Heart left ventricle (tissue), 13 donors: ENCODE data around the gene ENTPD1.
A peak's percentile ranks its signal among the peaks of the same experiment; 100 is the strongest.

Source experiments
- CTCF ChIP-seq, 12 donors: fragments of 200-600 bp; sonication (generic) in 4 of 12; IDR thresholded peaks; one replicate each; pipeline versions ENCODE4 v1.5.0 to v1.8.0; 2018 to 2022; ENCODE audit warnings: antibody characterized with exemption in 12 of 12, mild to moderate bottlenecking in 5 of 12
- POLR2A ChIP-seq, 2 donors: fragments of 450-650 bp; IDR thresholded peaks; one replicate each; pipeline ENCODE4 v1.6.1; 2017; ENCODE audit warnings: antibody characterized with exemption in 2 of 2, mild to moderate bottlenecking in 2 of 2, moderate library complexity in 2 of 2
- donor health status: ischemic (EF 13 %, LVEDD 7.1; RV severe dilation, severe dysfunction).
- donor health status: DM: no; HTN: yes; CAD: no.
- donor health status: DM: no; HTN: no; CAD: no.
- donor health status: ischemic (EF 25% LVEDD 6.9; RV normal size, moderate dysfunction).
- donor health status: ischemic (EF 25% LVEDD 5.7; RV mildly dilated, moderate dysfunction).
- donor health status: ischemic (EF 35%, LVEDD 5.7; RV mildly dilated, moderate dysfunction).
- donor health status: nonischemic (EF 11% LVEDD 7.7; RV severe dilation, severe dysfunction).
- donor health status: DM: yes; HTN: yes; CAD: no.
- donor health status: PGD.
- donor health status: ischemic (EF 29% LVEDD 5.4; RV normal size, mild dysfunction).
- donor health status: nonischemic (EF 23%, LVEDD 6.1; RV moderate dilation, normal function).

- TF ChIP-seq CTCF (IDR thresholded peaks at IDR 0.05): peak in 2 of 12 donors; percentile 1 to 4
- no peak for TF ChIP-seq POLR2A (IDR thresholded peaks at IDR 0.05)
Observed at GRCh38 chr10:95906677-95907455, 150.9 kb downstream of the ENTPD1 start.
